Measurements from ENCODE around the gene BCL7B. TPM values are rescaled to one million over a fixed set of nuclear protein-coding genes. Genes with fewer than 3 reads are reported as not detected.

BCL7B gene
- total and polyA plus RNA-seq, 8 donors: 27.9 to 57.8 (median 33.5) TPM

DNA sequence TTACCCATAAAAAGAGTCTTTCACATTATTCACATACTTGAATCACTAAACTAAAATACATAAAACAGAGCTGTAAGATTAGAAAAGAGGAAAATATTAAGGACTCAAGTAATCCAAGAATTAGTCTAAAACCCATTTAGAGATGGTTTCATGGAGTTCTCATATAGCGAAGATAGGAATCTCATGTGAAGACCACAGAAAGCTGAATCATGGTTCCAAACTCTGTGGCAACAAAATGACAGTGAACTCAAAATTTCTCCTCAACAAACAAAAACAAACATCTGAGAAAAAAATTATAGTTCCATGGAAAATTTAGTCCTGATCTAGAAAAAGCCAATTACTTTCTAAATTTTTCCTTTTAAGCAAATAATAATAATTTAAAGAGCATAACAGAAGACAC, 70.0 kb downstream of the BCL7B start:
- TF ChIP-seq CTCF (IDR thresholded peaks at IDR 0.05): no peak
- Histone ChIP-seq H3K27ac (no peak overlapping the region), H3K4me1 (no peaks in the 10 kb centered on the region), H3K27me3 (no peaks in the 10 kb centered on the region), H3K9me3 (no peaks in the 10 kb centered on the region), H3K4me3 (no peak overlapping the region), H3K36me3 (peaks cover 0 to 100% of the 10 kb centered on the region in 2 donors)
- intact Hi-C loops (cut with DNase I): no loop called here
- DNase-seq (no peak), ATAC-seq (no peak)

Other genes with a start within 250 kb of the BCL7B start
- gene NSUN5, start 248.9 kb downstream of the BCL7B start, total RNA-seq: 10 to 100 TPM; 23.4 to 26.0 TPM
- 10 to 100 TPM; 14.5 to 19.2 (median 15.8) TPM for gene NSUN5, start 248.9 kb downstream of the BCL7B start, polyA plus RNA-seq (ENCODE audit: insufficient read length in 6 of 6)
- gene TRIM50, start 229.6 kb downstream of the BCL7B start, total RNA-seq: under 1 TPM; 0.34 to 0.38 TPM
- under 1 TPM in 5 of 6 donors, not detected in 1; 0.20 to 0.30 (median 0.27) TPM for gene TRIM50, start 229.6 kb downstream of the BCL7B start, polyA plus RNA-seq (ENCODE audit: insufficient read length in 6 of 6)
- under 1 TPM in 1 of 2 donors, not detected in 1; 0.18 TPM for gene FKBP6, start 229.5 kb downstream of the BCL7B start, total RNA-seq
- under 1 TPM in 5 of 6 donors, not detected in 1; 0.24 to 0.91 (median 0.34) TPM for gene FKBP6, start 229.5 kb downstream of the BCL7B start, polyA plus RNA-seq (ENCODE audit: insufficient read length in 6 of 6)
- under 1 TPM; 0.41 to 0.55 TPM for gene FZD9, start 123.9 kb downstream of the BCL7B start, total RNA-seq
- under 1 TPM; 0.37 to 0.84 (median 0.63) TPM for gene FZD9, start 123.9 kb downstream of the BCL7B start, polyA plus RNA-seq (ENCODE audit: insufficient read length in 6 of 6)
- 10 to 100 TPM; 51.7 to 55.8 TPM for gene BAZ1B, start 35.4 kb downstream of the BCL7B start, total RNA-seq
- gene BAZ1B, start 35.4 kb downstream of the BCL7B start, polyA plus RNA-seq (ENCODE audit: insufficient read length in 6 of 6): 10 to 100 TPM; 69.6 to 84.8 (median 74.2) TPM
- 10 to 100 TPM; 29.9 to 38.8 TPM for gene TBL2, start 20.9 kb upstream of the BCL7B start, total RNA-seq
- gene TBL2, start 20.9 kb upstream of the BCL7B start, polyA plus RNA-seq (ENCODE audit: insufficient read length in 6 of 6): 10 to 100 TPM; 35.4 to 41.0 (median 39.8) TPM
- gene MLXIPL, start 66.8 kb upstream of the BCL7B start, total RNA-seq: 1 to 10 TPM; 1.4 to 6.2 TPM
- 1 to 10 TPM in 5 of 6 donors, under 1 TPM in 1; 0.67 to 5.3 (median 2.5) TPM for gene MLXIPL, start 66.8 kb upstream of the BCL7B start, polyA plus RNA-seq (ENCODE audit: insufficient read length in 6 of 6)
- gene VPS37D, start 110.1 kb upstream of the BCL7B start, total RNA-seq: 1 to 10 TPM in 1 of 2 donors, under 1 TPM in 1; 0.89 to 2.0 TPM
- 10 to 100 TPM in 1 of 6 donors, 1 to 10 TPM in 5; 6.2 to 10.1 (median 8.3) TPM for gene VPS37D, start 110.1 kb upstream of the BCL7B start, polyA plus RNA-seq (ENCODE audit: insufficient read length in 6 of 6)
- 10 to 100 TPM; 10.3 to 10.4 TPM for gene DNAJC30, start 125.8 kb upstream of the BCL7B start, total RNA-seq
- 10 to 100 TPM in 2 of 6 donors, 1 to 10 TPM in 4; 7.2 to 10.4 (median 9.1) TPM for gene DNAJC30, start 125.8 kb upstream of the BCL7B start, polyA plus RNA-seq (ENCODE audit: insufficient read length in 6 of 6)
- gene BUD23, start 125.9 kb upstream of the BCL7B start, total RNA-seq: 10 to 100 TPM; 44.6 to 66.3 TPM
- gene BUD23, start 125.9 kb upstream of the BCL7B start, polyA plus RNA-seq (ENCODE audit: insufficient read length in 6 of 6): 10 to 100 TPM; 73.9 to 95.0 (median 80.2) TPM
- 1 to 10 TPM; 5.4 to 6.9 TPM for gene STX1A, start 162.0 kb upstream of the BCL7B start, total RNA-seq
- 10 to 100 TPM in 4 of 6 donors, 1 to 10 TPM in 2; 7.2 to 11.5 (median 10.2) TPM for gene STX1A, start 162.0 kb upstream of the BCL7B start, polyA plus RNA-seq (ENCODE audit: insufficient read length in 6 of 6)
- 10 to 100 TPM; 35.6 to 36.3 TPM for gene ABHD11, start 181.1 kb upstream of the BCL7B start, total RNA-seq
- 10 to 100 TPM; 12.5 to 19.9 (median 14.4) TPM for gene ABHD11, start 181.1 kb upstream of the BCL7B start, polyA plus RNA-seq (ENCODE audit: insufficient read length in 6 of 6)
- 10 to 100 TPM; 23.8 to 35.9 TPM for gene CLDN3, start 212.6 kb upstream of the BCL7B start, total RNA-seq
- 10 to 100 TPM; 10.1 to 23.8 (median 17.0) TPM for gene CLDN3, start 212.6 kb upstream of the BCL7B start, polyA plus RNA-seq (ENCODE audit: insufficient read length in 6 of 6)

Data from left lung (tissue), 10 donors.